Superior temporal gyrus (tissue), 1 donor: ENCODE measurements around the gene EPHB6.

Source experiments
- DNase-seq: peaks from one replicate; pipeline ENCODE4 v3.0.0-alpha.2; 2016; ENCODE audit errors: extremely low spot score

The EPHB6 gene

GRCh38 chr7:142896151-142896550 is 41.3 kb downstream of the EPHB6 start:
- no peak for DNase-seq

DNA sequence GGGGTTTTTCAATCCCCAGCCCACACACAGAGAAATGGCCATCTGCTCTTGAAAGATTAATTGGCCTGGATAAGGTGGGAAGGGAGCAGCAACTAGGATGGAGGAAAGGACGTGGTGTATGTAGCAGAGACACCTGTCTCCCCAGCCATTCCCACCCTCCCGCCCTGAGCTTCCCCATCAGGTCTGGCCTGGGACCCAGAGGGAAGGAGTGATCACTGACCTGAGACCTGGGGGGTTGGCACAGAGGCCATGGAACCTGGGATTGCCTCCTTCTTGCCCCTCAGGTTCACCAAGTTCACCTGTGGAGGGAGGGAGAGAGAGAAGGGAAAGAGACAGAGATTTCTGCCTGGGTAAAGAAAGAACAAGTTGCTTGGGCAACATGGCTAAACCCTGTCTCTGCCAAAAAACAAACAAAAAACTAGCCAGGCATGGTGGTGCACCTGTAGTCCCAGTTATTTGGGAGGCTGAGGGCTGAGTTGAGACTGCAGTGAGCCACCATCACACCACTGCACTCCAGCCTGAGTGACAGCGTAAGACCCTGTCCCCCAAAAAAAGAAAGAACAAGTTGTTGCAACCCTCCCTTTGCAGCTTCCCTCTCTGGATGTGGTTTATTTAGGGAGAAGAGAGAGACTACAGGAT is 42.0 kb downstream of the EPHB6 start:
- DNase-seq: no peak

GRCh38 chr7:142897691-142898090 is 42.8 kb downstream of the EPHB6 start:
- no peak for DNase-seq

DNA sequence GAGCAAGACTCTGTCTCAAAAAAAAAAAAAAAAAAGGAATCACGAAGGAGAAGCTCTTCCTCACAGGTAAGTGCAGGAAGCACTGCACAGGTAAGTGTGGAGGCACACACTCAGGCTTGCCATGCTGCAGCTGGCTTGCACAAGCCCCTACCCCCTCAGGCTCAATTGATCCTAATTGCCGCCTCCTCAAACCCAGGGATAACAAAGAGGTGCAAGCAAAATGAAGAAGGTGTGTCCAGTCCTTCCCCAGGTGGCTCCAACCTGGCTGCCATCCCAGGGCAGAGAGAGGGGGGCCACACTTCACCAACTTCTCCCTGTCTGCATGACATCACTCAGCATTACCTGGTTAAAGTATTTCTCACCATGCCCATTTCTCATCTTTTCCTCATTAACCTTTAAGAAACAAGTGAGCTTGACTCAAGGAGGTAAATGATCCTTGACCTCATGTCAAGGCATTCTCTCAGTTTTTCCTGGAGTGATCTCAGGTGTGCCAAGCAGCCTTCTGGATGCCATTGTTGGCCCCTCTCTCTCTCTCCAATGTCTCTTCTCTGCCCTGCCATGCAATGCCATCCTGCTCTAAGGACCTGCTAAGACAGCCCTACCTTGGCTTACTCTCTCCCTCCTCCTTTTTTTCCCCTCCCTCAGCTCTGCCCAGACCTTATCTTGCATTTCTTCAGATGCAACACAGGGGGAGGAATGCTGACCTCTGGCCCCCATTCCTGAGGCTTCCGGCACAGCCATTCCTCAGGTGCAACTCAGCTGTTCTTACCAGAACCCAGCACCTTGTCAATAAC is 43.7 kb downstream of the EPHB6 start:
- no peak for DNase-seq

GRCh38 chr7:142899661-142900060 is 44.8 kb downstream of the EPHB6 start:
- no peak for DNase-seq

- DNase-seq: no peak
Measured at GRCh38 chr7:142901426-142902259, 46.8 kb downstream of the EPHB6 start.

- DNase-seq: no peak
Measured at GRCh38 chr7:142904128-142904527, 49.3 kb downstream of the EPHB6 start.

- no peak for DNase-seq
Measured at GRCh38 chr7:142905759-142906158, 50.9 kb downstream of the EPHB6 start.

GRCh38 chr7:142906643-142907042 is 51.8 kb downstream of the EPHB6 start:
- DNase-seq: no peak

DNA sequence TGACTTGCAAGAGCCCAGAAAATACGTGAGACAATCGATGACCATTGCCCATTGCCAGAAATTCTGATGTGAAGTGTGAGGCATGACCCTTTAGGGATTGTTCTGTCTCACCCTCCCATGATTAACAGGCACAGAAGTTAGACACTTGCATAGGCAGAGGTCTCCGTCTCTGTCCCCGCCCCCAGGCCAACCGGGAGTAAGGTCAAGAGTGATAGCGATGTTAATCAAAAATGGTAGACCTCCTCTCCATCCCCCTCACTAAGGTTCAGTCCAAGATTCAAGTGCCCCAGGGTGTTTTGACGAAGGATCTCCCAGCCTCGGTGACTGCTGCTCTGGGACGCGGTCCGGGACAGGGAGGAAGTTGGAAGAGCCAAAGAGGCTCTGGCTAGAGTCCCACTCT is 53.4 kb downstream of the EPHB6 start:
- no peak for DNase-seq

DNA sequence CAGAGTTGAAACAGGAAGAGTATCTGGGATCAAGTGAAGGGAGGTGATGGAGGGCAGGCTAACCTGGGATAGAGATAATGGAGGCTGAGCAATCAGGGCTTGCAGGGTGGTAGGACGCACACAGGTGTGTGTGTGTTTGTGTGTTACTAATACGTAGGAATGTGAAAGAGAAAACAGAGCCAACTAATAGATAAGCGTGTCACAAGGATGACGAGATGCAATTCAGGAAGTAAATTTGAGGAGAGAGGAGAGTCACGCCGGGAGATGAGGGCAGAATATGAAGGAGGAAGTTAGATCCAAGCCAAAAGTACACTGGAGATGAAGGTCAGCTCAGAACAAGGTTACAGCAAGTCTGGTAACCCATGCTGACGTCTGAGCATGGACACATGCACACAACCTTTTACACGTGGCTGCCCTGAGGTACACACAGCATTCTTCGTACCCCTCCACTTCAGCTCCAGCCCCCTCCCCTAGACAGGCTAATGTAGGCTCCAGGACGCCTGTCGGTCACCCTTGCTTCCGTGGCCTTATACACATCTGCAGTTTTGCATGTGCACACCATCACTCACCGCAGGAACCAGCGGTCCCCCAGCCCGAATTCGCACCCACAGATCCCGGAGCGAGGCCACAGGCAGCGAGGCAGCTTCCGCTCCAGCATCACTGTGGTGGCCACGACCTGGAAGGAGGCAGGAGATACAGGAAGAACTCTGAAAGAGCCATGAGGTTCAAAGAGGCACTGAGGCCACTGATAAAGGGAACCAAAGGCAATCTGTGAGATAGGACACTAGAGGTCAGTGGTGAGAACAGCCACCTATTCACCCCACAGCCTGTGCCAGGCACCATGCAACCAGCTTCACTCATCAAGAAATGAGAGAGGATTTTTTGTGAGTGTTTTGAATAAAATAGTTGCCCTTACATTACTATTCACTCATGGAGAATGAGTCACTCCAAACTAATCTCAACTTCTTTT is 54.3 kb downstream of the EPHB6 start:
- DNase-seq: peak; percentile 27

GRCh38 chr7:142910031-142910433 is 55.2 kb downstream of the EPHB6 start:
- no peak for DNase-seq

DNA sequence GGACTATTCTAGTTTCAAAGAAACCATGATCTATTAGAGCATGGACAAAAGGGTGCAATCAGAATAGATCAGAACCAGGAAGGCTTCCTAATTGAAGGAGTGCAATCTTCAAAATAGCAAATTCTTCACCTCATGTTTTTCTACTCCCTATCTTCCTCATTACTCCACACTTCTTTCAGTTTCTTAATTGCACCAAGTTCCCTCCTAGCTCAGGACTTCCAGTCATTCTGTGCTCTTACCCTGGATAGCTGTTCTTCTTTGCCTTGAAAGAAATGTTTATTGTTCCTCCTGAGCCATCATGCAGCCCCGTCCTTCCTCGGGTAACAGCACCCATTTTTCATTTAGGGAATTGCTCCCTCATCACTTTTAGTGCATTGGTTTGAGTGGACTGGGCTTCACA is 55.6 kb downstream of the EPHB6 start:
- DNase-seq: no peak

- no peak for DNase-seq
Measured at GRCh38 chr7:142913051-142913450, 58.2 kb downstream of the EPHB6 start.

- no peak for DNase-seq
Measured at GRCh38 chr7:142913566-142913965, 58.7 kb downstream of the EPHB6 start.

GRCh38 chr7:142914121-142914520 is 59.2 kb downstream of the EPHB6 start:
- no peak for DNase-seq

- no peak for DNase-seq
Measured at GRCh38 chr7:142915315-142915714, 60.4 kb downstream of the EPHB6 start.

GRCh38 chr7:142916508-142916907 is 61.6 kb downstream of the EPHB6 start:
- no peak for DNase-seq

DNA sequence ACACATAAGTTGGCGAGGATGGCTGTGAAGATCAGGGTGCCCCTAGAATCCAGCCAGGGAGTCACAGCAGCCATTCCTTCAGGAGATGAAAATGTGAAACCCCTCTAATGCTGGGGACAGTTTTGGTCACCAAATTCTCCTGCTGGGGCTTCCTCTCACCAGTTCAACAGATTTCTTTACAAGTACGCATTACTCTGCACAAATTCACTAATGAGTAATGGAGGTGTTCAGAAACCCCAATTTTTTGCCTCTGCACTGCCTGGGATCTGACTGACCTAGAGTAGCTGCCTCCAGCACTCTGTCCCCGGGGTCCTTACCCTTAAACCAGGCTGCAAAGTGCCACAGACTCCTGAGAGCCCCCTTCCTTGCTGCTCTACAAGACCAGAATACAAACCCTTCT is 62.6 kb downstream of the EPHB6 start:
- DNase-seq: no peak

DNA sequence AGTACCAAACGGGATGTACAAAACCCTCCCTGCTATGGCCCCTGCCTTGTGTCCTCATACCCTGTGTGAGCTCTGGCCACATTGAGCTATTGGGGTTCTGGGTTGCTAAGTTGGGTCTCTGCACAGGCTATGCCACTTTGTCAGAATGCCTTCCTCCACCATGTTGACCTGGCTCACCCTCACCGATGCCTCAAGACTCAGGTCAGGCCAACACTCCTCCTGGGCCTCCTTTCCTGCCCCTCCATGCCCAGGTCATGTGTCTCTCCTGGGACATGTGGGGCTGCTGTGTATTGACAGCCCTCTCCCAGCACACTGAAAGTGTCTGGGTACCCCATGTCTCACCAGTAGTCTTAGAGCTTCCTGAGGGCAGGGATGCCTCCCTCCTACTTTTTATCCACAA is 64.0 kb downstream of the EPHB6 start:
- DNase-seq: no peak

DNA sequence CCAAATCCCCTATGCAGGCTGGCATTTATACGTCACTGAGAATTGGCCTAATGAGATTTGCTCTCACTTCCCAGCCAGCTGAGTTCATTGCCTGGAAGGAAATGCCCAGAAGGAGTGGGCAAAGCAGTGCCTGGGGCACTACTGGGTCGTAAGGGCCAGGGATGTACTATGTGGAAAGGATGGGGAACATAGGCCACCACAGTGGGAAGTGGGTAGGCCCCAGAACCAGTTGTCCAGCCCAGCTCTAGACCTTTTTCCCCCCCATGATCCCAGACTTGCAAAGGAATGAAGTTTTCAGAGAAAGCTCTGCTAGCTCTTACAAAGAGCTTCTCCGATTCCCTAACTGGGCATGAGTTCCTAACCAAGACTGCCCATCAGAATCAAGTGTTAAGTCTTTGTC is 64.8 kb downstream of the EPHB6 start:
- no peak for DNase-seq
